AML-193 (cell line): ENCODE measurements around the gene SH3BP5.

Source experiments
- DNase-seq, 2 experiments: peaks; one replicate each; lab custom pipeline; 2025; lab: John Stamatoyannopoulos, UW

The SH3BP5 gene

DNA sequence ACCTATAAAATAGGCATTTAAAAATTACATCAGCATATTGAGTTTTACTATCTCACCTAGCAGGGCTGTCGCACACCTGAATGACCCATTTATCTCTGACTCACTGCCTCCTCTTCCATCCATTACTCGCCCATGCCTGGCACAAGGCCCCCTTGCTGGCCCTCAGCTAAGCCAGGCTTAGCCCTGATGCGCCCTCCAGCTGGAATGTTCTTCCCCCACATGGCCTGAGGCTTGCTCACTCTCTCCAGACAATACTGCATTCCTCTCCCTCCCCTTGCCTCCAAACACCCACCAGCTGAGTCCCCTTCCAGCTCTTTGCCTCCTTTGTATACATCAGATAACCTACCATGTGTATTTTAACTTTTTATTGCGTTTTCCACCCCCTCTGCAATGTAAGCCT, 7.2 kb downstream of the SH3BP5 start:
- DNase-seq = no peak

DNA sequence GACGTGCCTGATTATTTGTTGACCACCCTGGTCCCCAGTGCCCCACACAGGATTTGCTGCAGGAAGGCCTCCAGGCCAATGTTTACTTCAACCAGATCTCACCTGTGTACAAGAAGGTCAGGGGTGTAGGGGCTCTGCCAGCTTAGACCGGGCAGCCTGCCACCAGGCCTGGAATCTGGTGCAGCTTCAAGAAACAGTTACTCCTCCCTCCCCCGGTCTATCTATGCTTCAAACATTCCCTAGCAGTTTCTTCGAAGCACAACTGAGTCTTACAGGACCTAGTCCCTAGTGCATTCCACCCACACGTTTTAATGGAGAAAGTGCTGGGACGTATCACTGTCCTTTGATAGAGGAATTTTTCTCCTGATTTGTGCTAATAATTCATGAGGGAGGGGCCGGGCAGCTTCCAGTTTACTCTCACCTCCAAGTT, 8.0 kb downstream of the SH3BP5 start:
- DNase-seq = no peak

DNA sequence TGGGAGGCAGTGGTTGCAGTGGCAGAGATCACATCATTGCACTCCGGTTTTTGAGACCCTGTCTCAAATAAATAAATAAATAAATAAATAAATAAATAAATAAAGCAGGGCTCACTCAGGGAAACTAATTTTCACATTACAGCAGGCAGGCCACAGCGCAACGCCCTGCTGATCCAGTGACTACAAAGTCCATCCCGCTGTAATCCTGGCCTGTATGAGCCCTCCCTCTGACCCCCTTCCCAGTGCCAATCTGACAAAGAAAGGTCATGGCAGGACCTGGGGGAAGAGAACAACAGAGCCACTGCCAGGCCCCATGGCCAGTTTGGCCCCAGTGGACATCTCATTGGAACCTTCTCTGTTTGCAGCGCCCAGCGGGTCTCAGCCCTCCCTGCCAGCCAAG, 9.3 kb downstream of the SH3BP5 start:
- DNase-seq = no peak

DNA sequence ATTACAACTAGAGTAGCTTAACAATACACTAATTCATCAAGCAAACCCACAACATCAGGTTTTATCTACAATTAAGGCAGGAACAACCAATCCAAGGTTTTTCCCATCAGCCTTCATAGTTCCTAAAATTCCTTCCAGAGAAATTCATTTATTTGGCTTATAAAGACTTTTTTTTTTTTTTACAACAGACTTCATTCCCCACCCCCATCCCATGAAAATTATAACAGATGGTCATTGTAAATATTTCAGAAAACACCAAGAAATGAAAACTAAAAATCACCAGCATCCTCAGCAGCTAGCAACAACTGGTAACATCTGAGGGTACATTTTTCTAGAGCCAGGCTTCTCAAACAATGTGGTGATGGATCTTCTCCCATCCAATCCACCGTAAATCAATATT, 11.0 kb downstream of the SH3BP5 start:
- DNase-seq = no peak

DNA sequence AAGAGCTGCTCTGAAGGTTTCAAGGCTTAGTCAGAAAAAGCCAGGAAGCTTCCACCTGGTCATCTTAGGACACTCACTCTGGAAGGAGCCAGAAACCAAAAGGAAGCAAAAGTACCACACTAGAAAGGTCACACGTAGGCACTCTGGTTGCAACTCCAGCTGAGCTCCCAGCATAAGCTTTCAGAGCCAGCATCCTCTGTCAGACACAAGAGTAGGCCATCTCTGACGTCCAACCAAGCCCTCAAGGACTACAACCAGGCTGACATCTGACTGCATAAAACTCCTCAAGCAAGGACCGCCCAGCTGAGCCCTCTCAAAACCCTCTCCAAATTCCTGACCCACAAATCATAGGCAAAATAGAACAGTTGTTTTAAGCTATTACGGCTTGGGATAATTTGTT, 12.8 kb downstream of the SH3BP5 start:
- no peak for DNase-seq

DNA sequence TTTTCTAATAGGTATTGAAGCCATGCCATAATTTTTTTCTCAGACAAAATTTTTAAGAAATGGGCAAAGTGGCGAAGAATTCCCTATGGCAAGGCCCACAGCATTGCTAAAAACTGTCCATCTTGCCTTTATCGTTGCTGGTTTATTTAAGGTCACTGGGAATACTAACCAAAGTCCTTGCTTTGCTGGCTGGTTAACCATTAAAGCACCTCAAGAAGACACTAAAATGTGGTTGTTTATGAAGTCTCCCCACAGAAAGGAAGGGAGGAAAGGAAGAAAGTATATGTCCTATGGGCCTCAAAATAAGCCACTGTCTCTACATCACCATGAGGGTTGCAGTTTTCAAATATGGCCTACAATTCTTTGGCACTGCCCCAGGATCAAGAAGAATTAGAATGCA, 13.2 kb downstream of the SH3BP5 start:
- no peak for DNase-seq

DNA sequence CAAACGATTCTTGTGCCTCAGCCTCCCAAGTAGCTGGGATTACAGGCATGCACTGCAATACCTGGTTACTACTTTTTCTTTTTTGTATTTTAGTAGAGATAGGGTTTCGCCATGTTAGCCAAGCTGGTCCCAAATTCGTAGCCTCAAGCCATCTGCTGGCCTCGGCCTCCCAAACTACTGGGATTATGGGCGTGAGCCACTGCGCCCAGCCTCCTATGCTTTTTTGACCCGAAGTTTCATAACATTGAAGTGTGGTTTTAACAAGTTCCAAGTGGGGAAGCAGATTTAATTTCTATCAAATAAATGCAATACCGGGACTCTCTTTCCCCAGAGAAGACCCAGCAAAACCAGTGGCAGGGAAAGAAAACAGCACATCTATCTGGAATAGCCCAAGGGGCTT, 13.7 kb downstream of the SH3BP5 start:
- no peak for DNase-seq

DNA sequence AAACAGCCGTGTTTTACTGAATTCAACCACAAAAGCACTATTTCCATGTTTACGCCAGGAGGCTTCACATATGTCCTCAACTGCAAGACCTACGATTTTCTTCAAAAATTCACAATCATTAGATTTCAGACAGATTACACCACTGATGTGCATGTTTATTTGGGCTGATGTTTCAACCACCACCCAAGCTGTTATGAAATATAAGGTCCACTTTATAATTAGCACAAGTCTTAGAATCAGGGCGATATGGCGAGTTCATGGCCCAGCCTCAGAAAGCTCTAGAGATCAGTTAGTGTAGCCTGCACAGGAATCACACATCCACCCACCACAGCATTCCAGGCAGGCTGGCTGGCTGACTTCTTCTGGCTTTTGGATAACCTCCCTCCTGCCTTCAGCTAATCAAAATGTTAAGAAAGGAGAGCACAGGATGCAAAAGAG, 15.4 kb downstream of the SH3BP5 start:
- no peak for DNase-seq

DNA sequence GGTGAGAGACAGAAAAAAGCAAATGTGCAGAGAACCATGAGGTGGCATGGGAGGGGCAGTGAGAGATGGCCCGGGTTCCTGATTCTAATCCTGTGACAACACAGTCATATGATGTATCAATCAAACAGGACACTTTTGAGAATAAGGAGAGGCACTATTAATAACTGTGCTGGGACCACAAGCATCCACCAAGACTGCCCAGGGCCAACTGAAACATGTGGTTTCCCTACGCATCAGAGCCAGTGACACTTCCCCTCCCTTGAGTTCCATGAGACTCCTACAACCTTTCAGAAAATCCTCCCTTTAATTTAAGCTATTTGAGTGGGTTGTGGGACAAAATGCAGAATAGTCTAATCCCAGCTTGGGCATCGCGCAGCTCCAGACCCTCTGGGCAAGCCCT, 17.4 kb downstream of the SH3BP5 start:
- peak; percentile 35 to 53 for DNase-seq

DNA sequence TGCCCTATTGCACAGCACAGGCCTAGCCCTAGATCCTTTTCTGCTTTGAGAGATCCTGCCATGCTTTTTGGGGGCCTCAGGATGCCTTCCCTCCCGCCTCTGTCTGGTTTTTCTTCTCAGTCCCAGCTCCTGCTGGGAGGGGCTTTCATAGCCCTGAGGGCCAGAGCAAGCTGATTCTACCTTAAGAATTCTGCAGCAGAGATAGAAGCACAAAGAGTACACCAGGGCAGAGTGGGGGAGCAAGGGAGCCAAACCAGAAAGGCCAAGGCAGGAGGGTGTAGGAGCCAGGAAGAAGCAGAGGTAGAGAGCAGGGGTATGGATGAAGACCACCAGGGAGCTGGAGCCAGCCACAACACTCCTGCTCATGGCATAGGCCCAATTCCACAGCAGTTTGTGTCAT, 18.1 kb downstream of the SH3BP5 start:
- no peak for DNase-seq

DNA sequence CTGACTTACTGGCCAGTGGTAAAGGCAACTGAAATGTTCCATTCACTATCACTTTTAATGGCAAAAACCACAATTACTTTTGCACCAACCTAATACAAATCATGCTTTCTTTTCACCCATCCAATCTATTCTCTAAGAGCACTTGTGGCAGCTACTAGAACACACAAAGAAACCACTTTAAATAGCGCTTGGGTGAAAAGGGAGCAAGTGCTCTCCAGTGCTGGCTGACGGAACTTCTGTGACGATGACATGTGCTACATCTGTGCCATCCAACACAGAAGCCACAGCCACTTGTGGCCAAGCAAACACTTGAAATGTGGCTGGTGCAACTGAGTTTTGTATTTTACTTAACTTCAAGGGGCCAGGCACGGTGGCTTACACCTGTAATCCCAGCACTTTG, 18.9 kb downstream of the SH3BP5 start:
- DNase-seq = no peak

DNA sequence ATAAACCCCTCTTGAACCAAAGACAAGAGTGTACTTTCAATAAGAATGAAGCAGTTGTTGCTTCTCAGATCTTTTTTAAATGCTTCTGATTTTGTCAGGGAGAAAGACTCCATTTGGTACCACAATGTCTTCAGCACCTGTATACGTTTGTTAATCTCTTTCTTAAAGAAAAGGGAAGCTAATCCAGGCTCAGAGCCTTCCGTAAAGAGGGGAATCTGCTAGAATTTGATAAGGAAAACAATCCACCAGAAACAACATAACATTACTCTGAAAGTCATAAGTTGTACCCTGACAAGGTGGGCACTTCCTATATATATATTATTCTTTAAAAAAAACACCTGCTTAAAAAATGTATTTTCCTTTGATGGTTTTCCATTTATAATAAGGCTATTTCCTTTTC, 19.8 kb downstream of the SH3BP5 start:
- DNase-seq = no peak

DNA sequence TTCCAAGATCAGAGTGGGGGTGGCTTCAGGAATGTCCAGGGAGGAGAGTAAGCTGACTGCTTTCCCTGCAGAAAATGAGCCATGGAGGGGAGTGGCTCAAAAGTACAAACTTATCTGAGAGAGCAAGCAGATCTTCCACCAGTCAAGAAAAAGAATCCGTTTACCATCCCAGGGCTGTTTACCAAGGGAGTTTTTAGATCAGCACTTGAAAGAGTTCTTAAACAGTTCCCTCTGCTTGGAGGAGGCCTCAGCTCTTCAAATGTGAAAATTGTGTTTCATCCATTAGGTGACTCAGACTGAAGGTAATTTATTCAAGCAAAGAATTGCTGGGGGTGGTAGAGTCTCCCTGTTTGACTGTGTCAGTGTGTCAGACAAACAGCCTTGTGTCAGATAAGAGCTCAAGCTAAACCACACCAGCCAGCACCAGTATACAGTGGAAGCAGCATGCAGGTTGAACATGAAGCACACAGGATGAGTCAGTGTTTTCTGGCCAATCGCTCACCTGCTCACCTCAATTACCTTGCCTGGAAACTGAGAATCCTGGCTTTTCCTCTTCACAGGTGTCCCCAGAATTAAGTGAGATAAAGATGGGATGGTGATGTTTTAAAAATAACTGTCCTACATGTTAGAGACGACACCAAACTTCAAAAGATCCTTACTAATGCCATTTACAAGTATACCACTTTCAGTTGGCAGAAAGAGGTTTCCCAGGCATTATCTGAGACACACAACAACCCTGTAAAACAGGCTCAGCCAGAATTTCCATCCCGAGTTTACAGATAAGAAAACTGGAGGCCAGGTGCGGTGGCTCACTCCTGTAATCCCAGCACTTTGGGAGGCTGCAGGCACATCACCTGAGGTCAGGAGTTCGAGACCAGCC, 21.7 kb downstream of the SH3BP5 start:
- no peak for DNase-seq

DNA sequence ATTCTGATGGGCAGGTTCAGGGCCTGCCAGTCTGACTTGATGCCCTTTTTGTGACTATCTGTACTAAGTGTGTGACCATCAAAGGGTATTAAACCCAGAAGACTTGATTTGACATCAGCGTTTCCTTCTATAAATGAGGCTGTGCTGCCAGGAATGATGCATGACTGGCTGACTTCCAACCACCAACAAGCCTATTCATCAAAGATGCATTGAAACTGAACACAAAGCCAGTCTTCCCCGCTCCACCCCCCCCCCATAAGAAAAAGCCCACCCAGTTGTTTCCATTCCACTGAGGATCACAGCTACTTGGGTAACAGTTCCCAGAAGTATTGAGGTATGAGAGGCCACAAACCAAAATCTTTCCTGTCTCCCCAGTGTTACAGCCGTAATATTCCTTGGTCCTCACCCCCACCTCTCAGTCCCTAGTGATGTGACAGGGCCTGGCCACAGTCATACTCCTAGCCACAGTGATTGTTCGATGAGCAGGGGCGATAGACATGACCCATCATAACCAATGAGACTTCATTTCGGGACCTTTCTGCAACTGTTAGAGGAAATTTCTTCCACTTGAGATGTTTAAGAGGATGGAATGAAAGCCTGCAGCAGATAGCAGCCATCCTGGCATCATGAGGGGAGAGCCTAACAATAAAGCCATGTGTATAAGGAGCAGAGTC, 22.6 kb downstream of the SH3BP5 start:
- DNase-seq = no peak

DNA sequence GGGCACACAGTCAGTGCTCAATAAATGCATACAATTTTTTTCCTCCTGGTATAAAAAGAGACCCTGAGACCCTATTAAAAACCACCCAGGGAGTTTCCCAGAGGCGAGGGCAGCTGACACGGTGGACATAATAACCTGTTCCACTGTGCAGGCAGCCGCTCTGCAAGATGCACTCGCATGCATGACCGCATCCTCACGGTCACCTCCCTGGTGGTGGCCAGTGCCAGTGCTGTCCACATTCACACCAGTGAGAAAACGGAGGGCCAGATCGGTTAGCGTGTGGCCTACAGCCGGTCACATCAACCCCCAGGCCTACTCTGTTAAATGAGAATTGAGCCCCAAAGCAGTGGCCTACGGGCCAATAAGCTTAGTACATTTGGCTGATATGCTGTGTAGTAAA, 24.8 kb downstream of the SH3BP5 start:
- no peak for DNase-seq

DNA sequence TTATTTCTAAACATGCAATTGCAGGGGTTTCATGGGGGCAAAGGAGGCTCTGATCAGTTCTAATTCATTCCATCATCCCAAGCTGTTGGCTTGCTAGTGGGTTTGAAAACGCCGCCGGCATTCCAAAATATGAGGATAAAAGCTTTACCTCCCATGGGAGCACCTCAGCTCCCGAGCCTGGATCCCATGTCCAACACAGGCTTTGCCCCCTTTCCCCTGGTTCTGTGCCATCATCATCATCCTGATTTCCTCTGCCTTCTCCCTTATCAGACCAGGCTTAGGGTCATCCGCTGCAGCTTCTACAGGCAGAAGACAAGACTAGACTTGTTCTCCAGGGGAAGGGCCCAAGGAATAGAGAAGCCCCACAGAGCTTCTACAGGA, 25.4 kb downstream of the SH3BP5 start:
- DNase-seq = no peak

DNA sequence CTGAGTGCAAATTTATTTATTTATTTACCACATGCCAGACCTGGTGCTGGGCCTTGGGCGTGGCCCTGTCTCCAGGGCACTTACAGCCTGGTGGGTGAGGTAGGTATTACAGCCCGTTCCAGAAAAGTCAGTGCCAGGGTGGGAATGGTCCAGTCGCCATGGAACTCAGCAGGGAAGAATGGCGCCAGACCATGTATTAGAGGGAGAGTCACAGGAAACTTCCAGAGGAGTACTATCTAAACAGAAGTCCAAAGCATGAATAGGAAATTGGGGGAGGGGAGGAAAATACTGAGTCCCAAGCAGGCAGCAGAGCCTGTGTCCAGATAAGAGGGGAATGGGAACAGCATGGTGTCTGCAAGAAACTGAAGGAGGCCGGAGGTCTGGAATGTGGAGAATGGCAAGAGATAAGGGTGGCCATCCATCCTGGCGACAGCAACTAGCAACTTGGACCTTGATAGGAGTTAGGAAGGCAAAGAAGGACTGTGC, 27.0 kb downstream of the SH3BP5 start:
- DNase-seq = no peak

DNA sequence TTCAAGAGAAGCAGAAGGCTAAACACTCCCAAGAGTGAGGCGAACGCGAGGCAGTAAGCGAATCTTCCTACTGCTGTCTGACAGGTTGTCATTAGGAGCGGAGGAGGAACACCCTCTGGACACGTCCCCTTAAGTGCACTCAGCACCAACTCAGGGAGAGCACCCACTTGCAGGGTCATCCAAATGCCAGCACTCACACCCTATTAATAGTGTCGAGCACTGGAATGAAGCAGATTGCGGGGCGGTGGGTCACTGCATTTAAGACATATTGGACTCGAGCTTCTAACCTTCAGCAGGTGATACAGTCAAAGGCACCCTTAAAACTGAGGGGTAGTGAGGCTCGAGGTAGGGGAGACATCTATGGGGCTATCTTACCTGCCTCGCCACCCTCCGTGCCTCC, 28.7 kb downstream of the SH3BP5 start:
- DNase-seq = no peak

DNA sequence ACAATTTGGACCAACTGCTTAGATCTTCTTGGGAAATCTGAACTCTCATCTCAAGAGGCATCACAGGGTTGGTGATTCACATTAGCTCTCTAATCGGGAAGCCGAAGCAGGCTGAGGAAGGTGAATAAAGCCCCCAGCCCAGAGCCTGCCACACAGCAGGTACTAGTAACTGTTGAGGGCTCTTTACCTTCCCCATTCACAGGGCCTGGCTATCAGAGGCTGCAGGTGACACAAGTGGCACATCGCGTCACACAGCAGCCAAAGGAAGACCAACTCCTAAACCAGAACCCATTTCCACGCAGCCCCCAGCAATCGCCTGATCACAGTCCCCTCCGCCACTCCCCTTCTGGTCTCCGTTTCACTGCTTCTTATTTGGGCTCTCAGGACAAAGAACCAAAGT, 29.2 kb downstream of the SH3BP5 start:
- DNase-seq = no peak

DNA sequence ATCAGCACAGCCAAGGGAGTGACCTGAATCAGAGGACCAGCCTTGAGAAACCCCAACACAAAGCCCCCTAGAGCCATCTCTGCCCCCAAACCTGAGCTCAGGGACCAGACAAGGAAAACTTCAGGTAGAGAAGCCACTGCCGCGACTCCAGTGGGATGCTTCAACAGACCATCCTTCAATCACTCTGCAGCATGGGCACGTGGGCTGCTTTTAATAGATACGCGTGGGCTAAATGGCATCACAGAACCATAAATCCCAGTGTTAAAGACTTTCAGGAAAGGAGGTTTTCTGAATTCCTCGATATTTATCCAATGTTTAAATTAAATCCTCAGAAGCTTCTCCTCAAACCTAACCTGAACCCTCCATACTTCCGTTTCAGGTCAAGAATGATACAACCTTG, 30.6 kb downstream of the SH3BP5 start:
- no peak for DNase-seq

DNA sequence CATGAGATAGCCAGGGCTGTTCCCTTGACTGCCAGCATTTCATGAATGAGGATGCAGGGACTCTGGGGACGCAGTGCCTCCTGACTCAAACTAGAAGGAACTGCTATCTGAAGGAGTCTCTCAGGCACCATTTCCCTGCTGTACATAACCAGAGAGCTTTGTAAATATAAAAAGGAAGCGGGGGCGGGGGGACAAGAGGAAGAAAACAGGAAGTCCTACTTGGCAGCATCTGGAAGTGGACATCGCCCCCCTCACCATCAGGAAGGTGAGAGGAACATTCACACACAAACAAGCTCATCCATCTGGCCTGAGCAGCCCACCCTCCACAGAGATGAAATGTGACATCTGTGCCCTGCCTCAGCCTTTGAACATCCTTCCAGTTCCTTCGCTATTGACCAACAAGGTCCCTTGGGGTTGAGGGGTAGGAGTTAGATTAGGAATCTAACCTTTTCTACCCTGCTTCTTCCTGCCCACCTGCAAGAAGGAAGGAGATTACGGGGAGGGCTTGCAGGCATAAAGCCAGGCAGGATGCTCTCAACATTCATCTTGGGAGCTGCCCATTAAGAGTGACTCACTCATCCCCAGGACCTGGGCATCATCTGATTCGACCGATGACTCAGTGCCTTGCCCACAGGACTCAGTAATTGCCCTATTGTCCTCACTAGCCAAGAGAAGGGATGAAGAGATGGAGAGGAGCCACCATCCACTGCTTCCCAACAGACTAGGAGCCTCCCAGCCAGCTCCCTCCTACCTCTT, 31.9 kb downstream of the SH3BP5 start:
- DNase-seq = peak; percentile 40 to 45

DNA sequence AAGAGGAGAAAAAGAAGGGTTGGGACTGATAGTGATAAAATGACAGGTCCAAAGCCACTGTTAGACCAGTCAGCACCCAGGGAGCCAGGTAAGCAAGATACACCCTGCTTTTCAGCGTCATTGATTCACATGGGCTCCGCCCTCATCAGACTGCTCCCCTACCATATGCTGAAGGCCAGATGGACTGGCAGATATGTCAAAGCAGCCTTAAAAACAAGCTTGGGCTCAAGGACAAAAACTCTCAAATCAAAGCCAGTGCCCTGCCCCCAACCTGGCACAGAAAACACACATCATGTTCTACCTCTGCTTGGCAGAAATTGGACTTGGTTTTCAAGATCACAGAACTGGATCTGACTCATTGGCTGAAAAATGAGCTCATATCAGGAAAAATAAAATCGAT, 33.4 kb downstream of the SH3BP5 start:
- DNase-seq = no peak

DNA sequence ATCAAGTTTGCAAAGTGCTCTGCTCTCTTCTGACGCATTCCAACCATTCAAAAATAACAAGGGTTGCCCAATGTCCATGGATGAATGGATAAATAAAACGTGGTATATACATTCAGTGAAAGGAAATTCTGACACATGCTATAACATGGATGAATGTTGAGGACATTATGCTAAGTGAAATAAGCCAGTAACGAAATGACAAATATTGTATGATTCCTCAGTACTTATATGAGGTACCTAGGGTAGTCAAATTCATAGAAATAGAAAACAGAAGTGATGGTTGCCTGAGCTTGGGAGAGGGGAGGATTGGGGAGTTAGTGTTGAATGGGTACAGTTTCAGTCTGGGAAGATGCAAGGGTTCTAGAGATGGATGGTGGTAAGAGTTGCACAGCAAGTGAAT, 33.9 kb downstream of the SH3BP5 start:
- no peak for DNase-seq
